ENCODE measurements around the gene NXPH4.

Gene NXPH4

DNA sequence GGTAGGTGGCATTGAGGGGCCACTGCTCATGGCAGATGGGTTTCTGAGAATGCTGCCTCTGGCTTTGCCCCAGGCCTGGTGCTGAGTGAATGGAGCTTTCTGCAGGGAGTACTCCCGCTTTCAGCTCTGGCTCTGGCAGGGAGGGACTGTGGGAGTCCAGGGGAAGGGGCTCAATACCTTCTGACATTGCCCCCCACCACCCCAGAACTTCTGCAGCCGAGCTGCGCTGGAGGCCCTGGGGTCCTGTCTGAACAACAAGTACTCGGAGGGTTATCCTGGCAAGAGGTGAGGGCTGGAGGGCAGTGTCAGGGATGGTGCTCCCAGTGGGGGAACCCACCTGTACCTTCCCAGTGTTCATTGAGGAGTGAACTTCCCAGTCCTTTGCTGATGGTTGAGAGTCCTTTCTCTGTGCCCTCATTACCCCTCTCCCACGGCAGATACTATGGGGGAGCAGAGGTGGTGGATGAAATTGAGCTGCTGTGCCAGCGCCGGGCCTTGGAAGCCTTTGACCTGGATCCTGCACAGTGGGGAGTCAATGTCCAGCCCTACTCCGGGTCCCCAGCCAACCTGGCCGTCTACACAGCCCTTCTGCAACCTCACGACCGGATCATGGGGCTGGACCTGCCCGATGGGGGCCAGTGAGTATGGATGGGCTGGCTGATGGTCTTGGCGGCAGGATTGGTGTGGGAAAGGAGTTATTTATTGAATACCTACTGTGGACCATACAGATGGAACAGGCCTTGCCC, 14.9 kb downstream of the NXPH4 start:
- no peak for DNase-seq (ENCODE audit: low read depth in 2 of 2)

DNA sequence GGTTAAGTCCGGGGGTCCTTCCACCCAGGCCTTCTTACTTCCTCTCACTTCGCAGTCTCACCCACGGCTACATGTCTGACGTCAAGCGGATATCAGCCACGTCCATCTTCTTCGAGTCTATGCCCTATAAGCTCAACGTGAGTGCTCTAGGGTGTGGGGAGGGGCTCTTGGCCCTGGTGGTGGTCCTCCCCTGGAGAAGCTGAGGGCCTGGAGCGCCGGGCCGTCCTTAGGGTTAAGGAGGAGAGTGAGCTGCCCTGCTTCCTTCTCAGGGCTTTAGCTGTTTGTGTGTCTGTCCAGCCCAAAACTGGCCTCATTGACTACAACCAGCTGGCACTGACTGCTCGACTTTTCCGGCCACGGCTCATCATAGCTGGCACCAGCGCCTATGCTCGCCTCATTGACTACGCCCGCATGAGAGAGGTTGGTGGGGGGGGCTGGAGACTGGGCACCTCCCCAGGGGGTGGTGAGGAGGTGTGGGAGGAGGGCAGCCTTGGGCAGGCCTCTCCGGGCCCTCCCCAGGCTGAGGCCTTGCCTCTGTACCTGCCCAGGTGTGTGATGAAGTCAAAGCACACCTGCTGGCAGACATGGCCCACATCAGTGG, 15.7 kb downstream of the NXPH4 start:
- DNase-seq (ENCODE audit: low read depth in 2 of 2) = no peak

DNA sequence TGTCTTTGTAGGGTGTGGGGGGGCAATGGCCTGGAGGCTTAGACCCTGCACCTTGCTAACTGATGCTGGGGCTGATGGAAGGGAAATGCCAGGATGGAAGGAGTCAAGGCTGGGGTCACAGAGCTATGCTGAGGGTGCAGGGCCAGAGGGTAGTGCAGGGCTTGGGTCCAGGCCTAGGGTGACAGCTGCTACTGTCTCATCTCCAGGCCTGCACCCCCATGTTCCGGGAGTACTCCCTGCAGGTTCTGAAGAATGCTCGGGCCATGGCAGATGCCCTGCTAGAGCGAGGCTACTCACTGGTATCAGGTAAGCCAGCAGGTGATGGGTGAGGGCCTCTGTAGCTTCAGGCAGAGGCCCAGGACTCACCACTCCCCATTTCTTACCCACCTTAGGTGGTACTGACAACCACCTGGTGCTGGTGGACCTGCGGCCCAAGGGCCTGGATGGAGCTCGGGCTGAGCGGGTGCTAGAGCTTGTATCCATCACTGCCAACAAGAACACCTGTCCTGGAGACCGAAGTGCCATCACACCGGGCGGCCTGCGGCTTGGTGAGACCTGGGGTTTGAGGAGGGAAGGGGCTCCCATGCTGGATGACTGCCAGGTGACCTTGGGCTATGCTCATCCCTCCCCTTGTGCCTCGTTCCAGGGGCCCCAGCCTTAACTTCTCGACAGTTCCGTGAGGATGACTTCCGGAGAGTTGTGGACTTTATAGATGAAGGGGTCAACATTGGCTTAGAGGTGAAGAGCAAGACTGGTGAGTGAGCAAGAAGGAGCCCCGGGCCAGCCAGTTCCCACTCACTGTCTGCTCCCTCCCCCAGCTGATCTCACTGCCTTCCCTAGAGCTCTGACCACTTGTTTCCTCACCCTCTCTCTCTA, 17.0 kb downstream of the NXPH4 start:
- no peak for DNase-seq (ENCODE audit: low read depth in 2 of 2)

DNA sequence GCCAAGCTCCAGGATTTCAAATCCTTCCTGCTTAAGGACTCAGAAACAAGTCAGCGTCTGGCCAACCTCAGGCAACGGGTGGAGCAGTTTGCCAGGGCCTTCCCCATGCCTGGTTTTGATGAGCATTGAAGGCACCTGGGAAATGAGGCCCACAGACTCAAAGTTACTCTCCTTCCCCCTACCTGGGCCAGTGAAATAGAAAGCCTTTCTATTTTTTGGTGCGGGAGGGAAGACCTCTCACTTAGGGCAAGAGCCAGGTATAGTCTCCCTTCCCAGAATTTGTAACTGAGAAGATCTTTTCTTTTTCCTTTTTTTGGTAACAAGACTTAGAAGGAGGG, 17.6 kb downstream of the NXPH4 start:
- no peak for DNase-seq (ENCODE audit: low read depth in 2 of 2)

DNA sequence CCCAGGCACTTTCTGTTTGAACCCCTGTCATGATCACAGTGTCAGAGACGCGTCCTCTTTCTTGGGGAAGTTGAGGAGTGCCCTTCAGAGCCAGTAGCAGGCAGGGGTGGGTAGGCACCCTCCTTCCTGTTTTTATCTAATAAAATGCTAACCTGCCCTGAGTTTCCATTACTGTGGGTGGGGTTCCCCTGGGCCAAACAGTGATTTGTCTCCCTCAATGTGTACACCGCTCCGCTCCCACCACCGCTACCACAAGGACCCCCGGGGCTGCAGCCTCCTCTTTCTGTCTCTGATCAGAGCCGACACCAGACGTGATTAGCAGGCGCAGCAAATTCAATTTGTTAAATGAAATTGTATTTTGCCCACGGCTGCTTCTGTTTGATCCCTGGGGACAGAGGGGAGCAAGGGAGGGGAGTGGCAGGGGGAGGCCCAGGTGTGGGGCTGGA, 18.0 kb downstream of the NXPH4 start:
- DNase-seq (ENCODE audit: low read depth in 2 of 2) = no peak

DNA sequence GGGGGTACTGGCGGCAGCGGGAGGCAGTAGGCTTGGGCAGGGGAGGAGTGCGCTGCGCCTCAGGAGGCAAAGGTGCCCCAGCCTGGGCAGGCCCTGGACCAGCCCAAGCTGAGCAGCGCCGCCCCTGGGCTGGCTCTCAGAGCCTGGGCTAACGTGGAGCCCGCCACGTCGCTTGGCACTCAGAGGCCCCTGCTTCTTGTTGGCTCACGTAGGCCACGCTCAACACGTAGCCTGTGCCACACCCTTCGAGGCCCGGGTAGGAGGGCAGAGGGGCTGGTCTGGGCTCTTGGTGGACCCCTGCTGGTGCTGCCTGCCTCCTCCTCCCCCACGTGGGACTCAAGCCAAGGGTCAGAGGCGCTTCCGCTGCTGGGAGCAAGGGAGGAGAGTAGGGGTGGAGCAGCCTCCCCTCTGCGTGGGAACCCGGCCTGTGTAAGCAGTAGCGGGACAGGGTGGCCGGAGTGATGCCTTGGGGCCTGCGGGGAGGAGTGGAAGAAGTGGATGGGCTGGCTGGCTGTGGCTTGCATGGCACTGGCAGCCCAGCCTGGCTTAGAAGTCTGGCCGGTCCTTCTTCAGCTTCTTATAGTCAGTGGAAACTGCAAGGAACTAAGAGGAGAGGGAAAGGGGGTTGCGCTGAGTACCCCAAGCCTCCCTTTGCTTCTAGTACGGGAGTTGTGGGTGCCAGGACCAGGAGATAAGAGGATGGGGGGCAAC, 18.6 kb downstream of the NXPH4 start:
- no peak for DNase-seq (ENCODE audit: low read depth in 2 of 2)

DNA sequence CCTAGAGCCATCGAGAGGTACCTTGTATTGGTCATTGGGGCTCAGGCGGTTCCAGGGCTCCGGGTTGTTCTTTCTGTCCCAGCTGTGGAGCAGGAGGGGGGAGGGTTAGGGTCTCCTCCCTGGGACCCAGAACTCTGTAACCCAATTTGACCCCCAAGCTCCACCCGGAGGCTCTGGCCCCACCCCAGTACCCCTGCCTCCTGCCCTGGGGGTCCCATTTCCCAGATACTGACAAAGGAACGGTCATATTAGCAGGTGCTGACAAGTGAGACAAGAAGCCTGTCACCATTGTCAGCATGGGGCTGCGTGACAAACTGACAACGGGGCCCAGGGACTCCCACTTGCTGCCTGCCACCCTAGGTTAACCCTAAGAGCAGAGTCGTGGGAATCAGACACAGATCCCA, 19.1 kb downstream of the NXPH4 start:
- no peak for DNase-seq (ENCODE audit: low read depth in 2 of 2)

DNA sequence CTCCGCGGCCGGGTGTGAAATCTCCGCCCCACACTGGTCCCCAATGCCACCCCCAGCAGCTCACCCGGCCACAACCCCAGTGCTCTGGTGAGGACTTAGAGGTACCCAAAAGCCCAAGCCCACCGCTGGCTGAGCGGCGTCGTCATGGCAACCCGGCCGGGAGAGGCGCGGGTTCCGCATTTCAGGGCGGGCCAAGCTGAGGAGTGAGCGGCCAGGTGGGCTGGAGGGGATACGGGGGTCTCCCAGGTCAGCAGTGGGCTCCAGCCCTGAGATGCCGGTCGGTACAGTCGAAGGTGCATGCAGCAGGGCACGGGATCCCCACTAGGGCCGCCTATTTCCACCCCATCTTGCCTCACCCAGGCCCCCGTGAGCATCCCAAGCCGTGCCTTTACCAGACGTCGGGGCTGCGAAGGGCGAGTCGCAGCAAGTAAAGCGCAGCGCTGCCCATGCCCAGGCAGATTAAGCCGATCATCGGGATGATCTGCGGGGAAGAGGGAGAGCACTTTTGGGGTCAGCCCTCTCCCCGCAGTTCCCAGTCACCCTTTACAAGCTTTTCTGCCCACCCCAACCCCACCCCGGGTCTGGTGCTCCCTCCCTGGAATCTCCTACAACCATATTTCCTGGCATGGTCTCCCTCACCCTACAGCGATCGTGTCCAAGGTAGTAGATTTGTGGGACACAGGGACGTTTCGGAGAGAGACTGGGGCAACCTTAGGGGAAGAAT, 19.8 kb downstream of the NXPH4 start:
- DNase-seq (ENCODE audit: low read depth in 2 of 2) = no peak

DNA sequence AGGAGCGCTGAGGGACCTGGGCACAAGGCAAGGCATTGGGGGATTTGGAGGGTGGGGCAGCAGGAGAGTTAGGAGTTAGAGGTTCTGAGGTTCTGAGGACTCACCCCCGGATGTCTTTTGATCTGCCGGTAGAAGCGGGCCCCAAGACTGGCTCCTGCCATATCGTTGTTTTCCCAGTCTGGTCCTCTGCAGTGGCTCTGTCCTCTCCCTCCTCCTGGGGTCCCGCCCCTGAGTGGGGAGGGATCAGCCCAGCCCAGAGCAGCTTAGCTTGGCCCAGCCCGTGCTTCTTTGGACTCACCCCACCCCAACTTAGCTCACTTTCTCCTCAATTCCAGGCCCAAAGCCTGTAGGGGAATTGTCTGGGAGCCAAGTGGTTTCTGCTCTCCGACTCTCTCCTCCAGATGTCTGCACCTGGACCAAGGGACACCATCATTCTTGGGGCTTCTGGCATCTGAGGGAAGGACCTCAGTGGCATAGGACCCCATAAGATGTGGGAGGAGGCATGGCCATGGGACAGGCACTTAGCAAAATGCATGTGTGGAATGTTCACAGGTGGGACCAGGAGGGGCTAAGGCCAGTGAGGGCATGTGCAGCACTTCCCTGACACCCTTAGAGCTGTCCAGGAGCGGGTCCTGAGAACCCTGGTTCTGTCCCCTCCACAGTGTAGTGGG, 20.5 kb downstream of the NXPH4 start:
- no peak for DNase-seq (ENCODE audit: low read depth in 2 of 2)

DNA sequence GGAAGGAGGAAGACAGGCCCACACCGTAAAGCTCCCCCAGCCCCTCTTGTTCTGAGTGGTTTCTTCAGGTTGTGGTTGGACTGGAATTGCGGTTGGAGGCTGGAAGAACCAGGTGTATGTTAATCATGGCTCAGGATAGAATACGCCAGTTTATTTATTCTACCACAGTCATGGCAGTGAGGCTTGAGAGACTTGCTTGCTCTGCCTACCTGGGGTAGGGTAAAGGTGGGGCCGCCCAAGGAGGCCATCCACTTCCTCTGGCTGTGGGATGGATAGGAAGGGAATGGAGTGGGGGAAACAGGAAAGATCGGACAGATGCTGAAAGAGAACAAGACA, 21.0 kb downstream of the NXPH4 start:
- no peak for DNase-seq (ENCODE audit: low read depth in 2 of 2)

DNA sequence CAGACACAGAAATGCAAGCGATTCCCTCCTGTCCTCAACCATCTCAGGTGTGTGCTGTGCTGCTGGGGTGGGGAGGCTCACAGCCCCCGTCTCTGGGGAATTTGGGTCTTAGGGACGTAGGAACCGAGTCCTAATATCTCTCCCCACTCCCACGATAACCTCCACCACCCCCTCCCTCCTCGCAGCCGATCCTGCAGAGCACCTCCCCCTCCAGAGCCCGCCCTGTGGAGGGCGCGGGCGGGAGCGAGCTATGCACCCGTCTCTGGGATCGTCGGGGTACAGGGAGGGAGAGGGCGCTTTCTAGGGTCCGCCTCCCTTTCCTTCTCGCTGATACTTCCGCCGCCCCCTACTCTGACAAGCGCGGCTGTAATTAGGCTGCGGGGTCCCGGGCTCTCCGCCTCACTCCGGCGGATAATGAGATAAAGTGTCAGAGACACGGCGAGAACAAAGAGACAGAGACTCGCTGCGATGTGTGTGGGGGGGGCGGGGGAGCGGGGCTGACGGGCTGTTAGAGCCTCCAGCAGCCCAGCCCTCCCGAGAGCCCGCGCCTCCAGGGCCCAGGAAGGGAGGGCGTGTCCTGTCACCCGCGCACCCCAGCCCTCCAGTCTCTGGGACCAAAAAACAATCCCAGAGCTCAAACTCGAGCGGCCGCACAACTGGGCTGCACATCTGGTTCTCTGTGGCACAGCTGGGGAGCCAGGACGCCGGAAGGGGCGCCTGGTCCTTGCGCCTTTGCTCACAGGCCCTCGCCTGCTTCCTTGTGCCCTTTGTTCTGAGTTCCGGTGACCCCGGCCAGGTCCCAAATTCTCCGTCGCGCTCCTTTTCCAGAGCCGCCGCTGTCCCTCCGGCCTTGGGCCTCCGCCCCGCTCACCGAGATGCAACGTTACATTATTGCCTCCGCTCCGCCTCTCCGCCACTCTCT, 21.6 kb downstream of the NXPH4 start:
- DNase-seq (ENCODE audit: low read depth in 2 of 2) = no peak

DNA sequence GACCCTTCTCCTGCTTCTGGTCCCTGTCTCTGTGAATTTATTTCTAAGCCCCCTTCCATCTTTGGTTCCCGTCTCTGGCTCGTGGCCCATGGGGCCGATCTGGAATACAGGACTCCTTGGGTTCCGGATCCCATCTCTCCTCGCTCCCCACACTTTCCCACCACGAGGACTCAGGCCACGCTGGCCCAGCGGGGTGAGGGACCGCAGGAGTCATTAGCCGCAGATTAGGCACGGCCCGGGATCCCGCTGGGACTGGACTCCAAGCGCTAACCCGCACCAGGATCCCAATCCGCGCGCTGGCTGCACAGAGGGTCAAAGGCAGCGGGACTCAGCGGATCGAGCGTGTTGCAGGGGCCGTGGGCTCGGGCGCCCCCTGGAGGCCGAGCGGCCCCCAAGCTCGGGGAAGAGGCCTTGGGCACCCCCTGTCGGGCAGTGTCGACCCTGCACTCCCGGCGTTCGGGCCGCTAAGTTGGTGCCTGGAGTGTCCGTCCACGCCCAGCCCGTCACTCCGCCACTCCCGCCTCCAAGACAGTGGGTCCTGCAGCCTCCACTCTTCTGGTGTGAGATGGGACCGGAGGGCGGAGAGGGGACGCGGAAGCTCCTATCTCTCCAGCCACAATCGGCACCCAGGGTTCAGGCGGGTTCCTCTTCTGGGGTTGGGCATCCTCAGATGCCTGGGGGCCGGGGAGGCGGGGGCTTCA, 22.4 kb downstream of the NXPH4 start:
- peak; percentile 67 to 71 for DNase-seq (ENCODE audit: low read depth in 2 of 2)

DNA sequence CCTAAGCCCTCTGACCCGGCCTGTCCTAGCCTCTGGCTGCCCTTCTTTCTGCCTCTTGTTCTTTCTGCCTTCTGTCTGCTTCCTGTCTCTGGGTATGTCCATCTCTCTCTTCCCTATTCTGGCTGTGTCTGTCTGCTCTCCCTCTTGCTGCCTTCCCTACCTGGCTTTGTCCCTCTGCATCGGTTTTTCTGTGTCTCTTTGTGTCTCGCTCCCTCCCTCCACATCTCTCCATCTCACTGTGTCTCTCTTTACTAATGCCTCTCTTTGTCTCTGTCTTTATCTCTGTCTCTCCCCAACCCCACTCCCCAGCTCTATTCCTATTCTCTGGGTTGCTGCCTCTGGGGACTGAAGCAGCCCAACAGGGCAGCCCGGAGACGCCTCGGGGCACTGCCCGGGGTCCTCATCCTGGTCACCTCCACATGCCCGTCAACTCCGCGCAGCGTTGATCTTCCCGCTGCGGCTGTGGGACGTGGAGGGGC, 23.0 kb downstream of the NXPH4 start:
- DNase-seq (ENCODE audit: low read depth in 2 of 2) = no peak

DNA sequence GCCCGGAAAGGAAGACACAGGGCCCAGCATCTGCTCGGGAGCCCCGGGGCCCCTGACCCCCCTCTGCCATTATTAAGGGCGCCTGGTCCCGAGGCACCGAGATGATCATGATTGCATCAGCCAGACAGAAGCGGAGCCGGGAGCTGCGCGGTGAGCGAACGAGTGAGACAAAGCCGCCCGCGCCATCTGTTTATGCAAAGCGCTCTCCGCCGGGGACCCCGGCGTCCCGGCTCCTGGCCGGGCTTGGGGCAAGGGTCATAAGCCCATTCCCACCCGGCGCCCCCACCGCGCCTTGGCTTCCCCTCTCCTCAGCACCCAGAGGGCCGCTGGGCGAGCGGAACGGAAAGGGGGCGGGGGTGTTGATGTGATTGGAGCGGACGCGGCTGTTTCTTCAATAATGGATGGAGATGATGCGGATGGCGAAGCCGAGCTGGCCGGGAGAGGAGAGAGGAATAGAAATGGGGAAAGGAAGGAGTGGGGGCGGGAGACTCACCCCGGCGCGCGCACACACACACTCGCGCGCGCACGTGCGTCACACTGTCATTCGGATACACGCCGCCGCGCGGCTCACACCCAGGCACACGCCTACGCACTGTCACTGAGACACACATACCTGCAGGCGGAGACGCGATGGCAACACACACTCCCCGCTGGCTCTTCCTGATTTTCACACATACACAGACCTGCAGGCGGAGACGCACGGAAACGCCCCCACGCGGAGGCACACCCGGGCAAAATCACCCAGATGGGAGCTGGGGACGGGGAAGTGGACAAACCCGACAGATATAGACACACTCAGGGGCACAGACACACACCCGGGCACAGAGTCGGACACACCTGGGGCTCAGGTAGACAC, 23.7 kb downstream of the NXPH4 start:
- peak; percentile 58 to 74 for DNase-seq (ENCODE audit: low read depth in 2 of 2)

DNA sequence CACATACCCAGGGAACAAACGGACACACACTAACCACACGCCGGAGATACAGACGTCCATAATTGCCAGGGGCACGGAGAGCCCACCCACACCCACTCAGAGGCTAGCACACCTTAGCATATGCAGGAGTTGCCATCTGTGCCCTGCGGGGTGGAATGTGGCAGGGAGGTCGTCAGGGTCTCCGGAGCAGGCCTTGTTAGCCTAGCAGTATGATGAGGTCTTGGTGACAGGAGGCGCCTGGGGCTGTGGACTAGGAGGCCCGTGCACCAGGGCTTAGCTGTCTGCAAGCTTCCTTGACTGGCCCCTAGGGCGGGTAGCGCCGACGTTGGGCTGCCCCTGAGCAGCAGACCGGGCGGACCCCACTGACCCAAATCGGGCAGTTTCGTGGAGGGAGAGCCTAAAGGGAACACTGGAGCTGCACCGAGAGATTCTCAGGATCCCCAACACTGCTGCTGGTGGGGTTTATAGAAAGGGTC, 24.4 kb downstream of the NXPH4 start:
- no peak for DNase-seq (ENCODE audit: low read depth in 2 of 2)

DNA sequence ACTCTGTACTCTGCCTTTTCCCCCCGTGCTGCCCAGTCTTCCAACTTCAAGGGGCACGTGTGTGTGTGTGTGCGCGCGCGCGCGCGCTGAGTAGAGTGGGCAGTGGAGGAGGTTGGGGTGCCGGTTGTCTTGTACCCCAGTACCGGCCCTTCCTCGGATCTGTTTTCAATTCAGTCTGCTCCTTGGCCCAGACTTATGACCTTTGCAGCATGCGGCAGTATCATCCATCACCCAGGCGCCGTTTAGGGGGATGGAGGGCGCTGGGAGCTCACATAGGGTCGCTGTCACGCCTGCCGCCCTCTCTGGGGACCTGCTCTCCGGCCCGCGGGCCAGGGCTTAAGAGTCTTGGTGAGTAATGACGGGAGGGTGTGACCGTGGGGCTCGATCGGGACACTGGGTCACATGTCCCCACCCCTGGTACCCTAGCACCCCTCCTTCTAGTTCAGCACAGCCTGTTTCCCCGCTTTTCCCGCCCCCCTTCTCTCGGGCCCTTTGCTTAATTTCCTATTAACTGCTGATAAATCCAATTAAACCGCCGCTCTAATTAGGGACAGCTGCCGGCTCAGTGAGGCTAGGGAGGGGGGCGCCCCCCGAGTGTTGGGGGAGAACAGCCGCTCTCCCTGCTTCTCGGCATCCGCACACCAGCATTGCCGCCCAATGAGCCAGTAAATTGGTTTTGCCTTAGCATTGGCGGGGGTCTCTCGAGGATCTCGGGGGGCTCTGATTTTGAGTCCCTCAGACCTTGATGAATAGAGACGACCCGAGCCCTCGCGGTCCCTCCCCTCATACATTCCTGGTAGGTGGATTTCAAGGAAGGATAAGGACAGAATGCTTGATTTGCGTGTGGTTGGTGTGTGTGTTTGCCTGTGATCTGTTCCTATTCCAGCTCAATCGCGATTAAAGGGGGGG, 25.1 kb downstream of the NXPH4 start:
- no peak for DNase-seq (ENCODE audit: low read depth in 2 of 2)

DNA sequence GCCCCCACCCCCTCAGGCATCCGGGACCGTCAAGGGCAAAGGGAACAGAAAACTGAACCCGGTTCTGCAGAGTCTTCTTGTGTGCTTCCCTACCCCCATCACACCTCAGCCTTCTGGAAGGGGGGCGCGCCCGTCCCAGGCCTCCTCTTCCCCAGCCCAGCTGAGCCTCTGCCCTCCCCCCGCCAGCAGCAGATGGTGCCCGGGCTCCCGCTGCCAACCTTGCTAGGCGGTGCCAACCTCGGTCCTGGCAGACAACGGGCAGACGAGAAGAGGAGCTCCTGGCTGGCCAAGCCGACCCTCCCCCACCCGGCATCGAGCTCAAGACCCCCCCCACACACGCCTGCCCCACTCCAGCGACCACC, 25.7 kb downstream of the NXPH4 start:
- no peak for DNase-seq (ENCODE audit: low read depth in 2 of 2)

Data from activated CD8-positive, alpha-beta memory T cell treated with anti-CD3 and anti-CD28 coated beads for 4 hours (primary cell).